Measurements from ENCODE around the gene POU3F1.
"Not testable (repeated sequence)": the region's sequence is repeated elsewhere in the genome, so short reads cannot be mapped to it uniquely, and the experiment has no call there.

POU3F1 gene

DNA sequence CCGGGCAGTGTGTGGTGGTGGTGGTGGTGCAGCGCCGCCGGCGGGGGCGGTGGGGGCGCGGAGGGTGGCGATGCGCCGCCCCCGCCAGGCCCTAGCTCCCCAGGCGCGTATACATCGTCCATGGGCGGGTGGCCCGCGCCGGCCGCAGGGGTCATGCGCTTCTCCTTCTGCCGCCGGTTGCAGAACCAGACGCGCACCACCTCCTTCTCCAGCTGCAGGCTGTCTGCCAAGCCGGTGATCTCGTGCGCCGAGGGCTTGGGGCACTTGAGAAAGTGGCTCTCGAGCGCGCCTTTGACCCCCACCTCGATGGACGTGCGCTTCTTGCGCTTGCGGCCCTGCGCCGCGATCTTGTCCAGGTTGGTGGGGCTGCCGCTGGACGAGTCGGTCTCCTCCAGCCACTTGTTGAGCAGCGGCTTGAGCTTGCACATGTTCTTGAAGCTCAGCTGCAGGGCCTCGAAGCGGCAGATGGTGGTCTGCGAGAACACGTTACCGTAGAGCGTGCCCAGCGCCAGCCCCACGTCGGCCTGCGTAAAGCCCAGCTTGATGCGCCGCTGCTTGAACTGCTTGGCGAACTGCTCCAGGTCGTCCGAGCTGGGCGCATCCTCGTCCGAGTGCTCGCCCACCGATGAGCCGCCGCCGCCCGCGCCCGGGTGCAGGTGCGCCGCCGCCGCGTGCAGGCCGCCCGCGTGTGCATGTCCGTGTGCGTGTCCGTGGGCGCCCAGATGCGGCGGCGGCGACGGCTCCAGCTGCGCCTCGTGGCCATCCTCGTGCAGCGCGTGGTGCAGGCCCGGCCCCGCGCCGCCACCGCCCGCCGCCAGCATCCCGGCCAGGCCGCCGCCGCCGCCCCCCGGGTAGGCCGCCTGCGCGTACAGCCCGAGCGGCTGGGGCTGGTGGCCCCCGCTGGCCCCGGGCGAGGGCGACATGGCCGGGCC lies 926 bp downstream of the POU3F1 start:
- no peak for DNase-seq

DNA sequence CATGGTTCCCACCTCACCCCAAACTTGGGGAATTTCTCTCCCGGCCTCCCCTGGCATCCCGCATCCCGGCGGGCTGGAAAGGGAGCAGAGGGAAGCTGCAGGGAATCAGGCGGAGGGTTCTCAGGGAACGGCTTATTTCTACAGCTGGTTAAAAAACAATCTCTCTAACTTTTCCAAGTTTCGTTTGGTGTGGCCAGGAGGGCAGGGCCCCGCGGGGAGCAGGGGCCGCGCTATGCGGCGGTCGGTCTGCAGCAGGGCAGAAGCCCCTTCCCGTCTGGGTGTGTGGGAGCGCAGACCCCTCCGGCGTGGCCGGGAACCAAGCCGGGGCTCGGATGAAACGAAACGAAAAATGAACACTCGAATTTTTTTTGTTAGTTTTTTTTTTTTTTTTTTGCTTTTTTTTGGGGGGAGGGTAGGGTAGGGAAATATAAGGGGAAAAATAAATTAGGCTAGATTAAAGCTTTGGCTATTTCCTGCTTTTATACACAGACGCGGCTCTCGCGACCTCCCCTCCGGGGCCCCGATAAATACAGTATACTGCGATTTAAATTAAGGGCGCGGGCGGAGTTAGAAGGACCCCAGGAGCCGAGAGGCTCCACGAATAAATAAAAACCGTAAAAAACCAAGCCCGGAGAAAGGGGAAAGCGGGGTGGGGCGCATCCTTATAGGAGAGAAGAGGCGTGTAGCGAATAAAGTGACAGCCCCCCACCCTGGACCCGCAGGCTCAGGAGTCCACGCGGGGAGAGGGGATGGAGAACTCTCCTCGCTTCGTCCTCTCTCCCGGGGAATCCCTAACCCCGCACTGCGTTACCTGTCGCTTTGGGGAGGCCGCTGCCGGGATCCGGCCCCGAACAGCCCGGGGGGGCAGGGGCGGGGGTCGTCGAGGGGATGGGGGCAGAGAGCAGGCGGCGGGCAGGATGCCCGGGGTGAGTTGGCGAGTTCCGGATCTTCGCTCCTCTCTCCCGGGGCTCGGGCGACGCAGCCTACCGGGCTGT lies 2.1 kb downstream of the POU3F1 start:
- DNase-seq = no peak

DNA sequence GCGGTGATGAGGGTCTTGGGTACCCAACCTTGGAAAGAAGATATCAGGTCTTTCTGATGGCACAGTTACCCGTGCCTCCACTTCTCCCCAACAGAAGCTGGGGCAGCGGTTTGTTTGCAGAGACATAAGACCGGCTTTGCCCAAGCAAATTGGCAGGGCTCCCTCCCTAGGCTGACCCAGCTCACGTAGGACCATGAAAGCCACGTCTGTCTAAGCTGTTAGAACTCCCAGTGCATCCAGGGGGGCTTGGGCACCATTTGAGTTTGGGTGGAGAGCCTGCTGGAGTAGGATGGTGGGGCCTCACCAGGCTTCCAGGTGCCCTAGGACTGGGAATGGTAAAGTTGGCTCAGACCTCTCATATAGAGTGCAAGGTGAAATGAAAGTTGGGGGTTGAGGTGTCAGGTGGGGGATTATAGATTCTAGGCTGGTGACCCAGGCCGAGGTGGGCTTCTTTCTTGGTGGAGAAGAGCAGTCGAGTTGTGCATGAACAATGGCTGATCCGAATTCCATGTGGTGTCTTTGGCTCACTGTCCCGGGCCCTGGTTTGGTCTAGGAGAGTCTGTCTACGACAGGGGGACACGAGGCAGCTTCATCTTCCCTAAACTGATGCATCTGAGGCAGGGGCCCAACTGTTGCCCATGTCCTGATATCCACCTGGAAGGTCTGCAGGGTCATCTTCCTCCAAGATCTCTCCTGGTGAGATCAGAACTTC lies 3.4 kb downstream of the POU3F1 start:
- DNase-seq = no peak

DNA sequence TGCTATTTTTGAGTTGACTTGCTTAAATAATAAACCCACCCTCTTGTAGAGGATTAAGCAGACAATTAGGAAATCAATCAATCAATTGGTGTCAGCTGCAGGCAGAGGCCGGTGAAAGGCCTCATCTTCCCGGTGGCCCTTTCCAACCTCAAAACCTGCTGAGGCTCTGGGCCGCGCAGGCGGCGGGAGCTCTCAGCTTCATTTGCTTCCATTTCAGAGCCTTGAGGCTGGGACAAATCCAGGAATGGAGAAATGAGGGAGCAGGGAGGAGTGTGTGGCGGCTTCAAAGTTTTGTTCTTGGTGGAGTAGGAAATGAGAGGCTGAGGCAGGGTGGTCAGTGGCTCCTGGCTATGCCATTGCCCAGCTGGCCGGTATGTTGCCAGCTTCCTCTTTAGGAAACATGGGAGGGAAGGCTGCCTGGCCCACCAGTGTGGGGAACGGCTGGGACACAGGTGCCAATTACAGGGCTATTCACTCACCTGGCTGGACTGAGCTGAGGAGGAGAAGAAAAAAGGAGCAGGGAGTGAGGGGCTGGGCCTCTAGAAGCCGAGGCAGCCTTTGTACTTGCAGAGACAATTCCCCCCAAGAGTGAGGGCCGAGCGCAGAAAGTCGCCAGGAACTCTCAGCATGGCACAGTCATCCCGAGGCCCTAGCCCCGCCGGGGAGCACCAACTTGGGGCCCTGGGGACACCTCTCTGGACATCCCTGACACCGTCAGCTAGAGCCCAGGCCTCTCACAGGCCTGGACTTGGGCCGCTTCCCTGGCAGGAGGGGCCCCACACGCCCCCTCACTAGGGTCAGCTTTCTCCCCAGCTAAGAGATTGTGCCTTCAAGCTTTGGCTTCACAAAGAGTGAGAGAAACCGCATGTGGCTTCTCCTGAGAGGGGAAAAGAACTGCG lies 4.4 kb downstream of the POU3F1 start:
- no peak for DNase-seq

DNA sequence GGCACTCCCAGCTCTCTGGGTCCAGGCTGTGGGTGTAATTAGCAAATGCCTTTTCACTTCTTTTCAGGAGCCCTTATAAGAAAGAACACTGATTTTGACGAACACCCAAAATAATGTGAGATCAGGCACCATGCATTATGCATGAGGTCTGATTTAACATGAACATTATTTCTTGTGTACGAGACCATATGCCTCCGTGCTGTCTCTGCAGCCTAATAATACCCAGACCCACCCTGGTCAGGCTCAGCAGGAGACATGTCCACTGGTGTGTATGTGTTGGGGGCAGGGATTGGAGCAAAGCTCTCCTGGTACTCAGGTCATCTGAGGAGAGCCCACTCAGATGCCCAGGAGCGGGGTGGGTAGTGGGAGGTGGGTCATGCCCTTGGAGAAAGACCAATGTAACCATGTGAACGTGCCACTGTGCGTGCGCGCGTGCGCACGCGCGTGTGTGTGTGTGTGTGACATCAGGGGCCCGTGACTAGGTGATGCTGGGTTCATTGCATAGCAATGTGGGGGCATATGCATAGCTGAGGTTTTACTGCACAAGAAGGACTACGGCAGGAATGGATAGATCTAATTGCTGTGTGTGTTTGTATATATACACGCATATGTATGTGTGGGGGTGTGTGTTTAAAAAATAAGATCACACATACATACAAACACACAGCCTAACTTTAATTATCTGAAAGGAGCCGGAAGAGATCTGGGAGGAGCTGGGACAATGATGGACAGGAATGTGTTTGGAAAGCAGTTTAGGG lies 7.1 kb downstream of the POU3F1 start:
- no peak for DNase-seq

DNA sequence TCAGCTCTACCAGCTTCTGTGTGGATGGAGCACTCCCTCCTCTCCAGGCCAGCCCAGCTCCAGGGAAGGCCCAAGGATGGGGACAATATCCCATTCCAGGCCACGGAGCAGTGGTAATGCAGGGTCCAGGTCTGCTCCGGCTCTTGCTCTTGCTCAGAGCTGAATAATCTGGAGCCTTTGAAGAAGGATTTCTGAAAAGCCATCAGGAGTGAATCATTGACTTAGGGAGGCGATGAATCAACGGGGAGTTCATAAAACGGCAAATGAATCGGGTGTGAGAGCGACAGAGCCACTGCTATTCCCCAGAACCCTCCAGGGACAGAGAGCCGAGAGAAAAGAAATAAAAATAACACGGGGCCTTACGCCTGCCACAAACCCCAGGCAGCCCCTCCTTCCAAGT lies 7.7 kb downstream of the POU3F1 start:
- DNase-seq = no peak

DNA sequence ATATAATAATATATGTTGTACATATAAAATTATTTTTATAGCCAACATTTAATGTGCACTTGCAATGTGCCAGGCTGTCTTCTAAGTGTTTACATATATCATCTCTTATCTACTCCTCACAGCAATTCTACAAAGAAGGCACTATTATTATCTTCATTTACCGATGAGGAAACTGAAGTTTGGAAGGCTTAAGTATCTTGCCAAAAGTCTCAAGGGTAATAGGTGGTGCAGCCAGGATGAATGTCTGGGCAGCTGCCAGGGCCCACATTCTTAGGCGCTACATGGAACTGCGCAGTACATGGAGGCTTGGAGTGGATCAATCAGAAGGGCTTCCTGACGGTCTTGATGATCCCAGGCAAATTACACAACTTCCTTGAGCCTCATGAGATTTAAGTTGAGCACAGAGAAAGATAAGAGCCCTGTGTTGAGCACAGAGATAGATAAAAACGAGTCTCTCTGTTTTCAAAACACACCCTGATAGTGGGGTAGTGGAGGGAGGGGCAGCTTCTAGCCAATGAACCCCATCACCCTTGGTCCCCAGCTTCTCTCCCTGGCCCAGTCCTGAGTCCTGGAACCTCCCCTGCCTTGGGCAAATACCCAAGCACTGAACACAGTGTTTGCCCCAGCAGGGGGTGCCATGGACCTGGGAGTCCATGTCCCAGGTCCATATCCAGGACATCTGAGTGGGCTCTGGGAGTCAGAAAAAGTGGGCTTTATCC lies 9.2 kb downstream of the POU3F1 start:
- no peak for DNase-seq

DNA sequence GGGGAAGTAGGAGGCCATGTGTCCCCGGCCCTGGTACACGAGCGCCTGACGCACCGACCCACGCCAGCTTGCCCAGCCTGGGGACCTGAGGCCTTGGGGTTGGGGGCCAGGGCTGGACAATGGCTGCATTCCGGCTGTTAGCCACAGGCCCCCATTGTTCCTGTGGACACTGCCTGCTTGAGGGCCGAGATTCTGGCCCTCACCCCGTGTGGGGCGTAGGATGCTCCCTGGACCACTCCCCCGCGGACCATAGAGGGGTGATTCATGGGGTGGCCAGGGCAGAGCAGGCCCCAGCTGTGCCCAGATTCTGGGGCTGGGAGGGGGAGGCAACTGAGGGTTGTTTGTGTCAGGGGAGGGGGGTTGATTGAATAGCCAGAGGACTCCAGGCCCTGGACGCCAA lies 11.7 kb downstream of the POU3F1 start:
- no peak for DNase-seq

DNA sequence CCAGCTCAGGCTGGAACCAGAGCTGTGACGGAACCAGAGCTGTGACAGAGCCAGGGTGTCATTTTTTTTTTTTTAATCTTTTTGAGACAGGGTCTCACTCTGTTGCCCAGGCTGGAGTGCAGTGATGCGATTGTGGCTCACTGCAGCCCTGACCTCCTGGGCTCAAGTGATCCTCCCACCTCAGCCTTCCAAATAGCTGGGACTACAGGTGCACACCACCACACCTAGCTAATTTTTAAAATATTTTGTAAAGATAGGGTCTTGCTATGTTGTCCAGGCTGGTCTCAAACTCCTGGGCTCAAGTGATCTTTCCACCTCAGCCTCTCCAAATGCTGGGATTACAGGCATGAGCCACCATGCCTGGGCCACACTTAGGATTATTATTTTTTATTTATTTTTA lies 13.6 kb downstream of the POU3F1 start:
- DNase-seq = not testable (repeated sequence)

DNA sequence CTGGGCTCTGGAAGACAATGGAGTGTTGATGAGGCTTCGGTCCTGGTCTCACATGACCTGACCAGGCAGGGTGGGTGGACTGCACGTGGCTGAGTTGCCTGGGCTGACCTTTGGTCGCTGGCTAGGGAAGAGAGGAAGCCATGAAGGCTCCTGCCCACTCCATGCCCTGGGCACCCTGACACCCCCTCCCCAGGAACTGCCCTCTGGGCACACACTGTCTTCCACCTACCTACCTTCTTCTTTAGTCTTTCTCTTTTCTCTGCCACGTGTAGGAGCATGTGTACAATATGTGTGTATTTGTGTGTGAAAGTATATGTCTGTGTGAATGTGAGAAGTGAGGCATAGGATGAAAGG lies 15.1 kb downstream of the POU3F1 start:
- no peak for DNase-seq

DNA sequence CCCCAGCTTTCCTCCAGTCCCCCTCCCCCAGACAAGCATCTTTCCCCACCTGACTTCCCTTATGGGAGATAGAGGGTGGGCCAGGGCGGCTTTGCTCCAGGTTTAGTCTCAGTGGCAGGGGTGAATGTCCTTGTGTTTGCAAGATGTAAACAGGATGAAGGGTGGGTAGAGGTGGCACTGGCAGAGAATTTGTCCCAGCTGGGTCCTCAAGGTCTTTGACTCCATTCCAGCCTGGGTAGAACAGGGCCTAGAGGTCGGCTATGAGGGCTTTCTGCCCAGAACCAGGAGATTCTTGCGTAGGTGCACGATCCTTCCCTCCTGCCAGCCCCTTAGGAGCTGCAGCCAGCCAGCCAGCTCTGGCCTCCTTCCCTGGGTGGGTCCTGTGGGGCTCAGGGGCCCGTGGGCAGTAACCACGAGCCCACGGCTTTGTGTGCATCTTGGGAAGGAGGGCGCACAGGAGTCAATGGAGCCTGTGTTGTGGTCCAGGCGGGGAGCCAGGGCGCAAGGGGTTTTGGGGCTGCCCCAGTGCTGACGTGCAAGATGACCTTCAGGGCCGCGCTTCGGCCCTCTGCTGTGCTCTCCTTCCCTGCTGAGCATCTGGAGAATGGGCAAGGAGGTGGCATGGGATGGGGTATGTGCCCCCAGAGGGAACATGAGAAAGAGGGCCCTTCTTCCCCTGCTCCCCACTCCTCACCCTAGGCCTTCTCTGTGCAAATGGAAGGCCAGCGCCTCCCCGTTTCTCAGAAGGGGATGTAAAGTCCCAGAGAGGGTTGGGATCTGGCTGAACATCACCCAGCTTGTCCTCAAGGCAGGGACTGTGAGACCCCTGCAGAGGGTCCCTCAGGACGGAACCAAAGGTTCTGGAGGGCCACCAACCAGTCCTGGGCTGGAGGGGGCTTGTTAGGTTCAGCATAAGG lies 15.7 kb downstream of the POU3F1 start:
- no peak for DNase-seq

DNA sequence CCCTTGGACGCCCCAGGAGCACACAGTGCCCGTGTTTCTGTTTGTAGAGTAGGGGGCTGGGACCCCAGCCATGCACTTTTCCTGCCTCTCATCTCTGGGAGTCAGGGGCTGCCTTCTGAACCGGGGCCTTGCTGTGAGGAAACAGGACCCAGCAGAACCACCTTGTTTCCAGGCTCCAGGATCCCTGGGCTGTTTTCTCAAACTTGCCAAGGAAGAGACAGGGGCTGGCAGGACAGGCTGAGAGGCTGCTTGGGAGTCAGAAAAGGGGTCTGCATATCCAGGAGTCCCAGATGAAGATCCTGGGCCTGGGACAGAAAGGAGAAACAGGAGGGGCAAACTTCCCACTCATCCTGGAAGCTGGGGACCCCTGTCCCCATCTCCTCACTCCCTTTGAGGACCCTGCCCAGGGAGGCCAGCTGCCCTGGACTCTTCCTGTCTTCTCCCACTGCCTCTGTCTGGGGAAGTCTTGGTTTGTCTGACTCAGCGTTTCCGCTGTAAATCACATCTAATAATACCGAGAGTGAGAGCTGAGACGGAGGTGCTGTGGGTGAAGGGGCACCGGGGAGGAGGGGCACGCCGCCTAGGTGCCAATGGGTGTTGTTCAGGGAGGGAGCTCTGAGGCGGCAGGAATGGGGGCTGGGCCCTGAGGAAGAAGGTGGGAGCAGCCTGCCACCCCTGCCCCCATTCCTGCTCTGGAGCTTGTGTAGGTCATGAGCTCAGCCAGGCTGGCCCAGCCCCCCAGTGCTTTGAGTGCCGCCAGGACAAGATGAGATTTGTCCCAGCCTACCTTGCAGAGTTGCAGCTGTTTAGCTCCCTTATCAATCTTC lies 16.7 kb downstream of the POU3F1 start:
- DNase-seq = no peak

DNA sequence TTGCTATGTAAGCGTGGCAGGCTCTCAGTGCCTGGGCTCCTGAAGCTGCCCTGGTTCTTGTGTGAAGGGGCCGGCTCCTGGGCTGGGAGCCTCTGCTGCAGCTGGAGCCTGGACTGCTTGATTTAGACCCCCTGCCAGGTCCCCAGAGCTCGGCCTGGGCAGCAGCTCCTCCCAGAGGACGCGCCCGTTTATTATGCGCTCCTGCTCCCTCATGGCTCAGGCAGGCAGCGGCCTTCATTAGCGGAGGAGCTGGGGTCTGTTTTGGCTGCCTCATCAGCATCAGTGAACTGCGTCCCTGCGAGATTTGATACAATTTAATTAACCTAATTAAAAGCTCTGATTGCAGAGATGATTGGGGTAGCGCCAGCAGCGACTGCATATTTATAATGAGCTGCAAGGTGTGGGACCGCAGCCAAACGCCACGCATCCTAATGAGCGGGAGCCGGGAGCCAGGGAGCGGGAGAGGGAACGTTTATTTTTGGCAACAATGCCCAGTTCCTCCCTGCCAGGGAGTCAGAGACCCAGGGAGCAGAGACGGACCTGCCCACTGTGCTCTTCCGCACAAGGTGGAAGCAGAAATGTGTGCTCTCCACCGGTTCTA lies 17.4 kb downstream of the POU3F1 start:
- peak; percentile 42 for DNase-seq

DNA sequence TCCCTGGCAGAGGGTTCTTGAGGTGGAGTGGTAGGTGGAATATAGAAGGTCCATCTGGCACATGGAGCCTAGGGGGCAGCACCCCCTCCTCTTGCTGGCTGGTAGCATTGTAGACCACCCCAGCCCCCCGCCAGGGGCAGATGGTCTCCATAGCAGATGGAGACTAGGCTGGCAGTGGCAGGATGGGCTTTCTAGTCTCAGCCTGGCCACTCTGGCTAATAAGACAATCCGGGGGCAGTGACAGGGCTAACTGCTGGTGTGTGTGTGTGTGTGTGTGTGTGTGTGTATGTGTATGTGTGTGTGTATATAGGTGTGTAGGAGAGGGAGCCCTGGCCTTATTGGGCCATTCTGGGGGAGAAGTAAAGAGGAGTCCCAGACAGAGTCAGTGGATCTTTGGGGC lies 17.9 kb downstream of the POU3F1 start:
- DNase-seq = no peak

DNA sequence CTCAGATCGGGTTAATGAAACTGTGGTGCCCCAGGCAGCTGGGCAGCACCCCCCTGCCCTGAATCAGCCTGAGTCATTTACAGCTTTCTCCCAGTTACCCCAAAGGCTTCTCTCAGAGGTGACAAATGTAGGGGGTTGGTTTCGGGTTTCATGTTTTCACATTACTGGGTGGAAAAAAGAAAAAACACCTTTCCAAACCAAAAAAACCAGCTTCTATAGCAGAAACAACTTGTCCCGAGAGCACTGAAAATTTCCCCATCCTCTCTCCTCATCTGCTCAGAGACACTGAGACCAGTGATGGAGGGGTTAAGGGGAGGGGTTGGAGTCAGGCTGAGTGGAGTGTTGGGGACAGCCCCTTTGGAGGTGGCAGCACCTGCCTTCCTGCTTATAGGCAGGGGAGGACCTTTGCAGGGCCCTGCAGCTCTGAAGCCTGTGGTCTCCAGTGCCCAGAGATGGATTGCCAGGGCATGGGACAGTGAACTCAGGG lies 18.4 kb downstream of the POU3F1 start:
- DNase-seq = no peak

DNA sequence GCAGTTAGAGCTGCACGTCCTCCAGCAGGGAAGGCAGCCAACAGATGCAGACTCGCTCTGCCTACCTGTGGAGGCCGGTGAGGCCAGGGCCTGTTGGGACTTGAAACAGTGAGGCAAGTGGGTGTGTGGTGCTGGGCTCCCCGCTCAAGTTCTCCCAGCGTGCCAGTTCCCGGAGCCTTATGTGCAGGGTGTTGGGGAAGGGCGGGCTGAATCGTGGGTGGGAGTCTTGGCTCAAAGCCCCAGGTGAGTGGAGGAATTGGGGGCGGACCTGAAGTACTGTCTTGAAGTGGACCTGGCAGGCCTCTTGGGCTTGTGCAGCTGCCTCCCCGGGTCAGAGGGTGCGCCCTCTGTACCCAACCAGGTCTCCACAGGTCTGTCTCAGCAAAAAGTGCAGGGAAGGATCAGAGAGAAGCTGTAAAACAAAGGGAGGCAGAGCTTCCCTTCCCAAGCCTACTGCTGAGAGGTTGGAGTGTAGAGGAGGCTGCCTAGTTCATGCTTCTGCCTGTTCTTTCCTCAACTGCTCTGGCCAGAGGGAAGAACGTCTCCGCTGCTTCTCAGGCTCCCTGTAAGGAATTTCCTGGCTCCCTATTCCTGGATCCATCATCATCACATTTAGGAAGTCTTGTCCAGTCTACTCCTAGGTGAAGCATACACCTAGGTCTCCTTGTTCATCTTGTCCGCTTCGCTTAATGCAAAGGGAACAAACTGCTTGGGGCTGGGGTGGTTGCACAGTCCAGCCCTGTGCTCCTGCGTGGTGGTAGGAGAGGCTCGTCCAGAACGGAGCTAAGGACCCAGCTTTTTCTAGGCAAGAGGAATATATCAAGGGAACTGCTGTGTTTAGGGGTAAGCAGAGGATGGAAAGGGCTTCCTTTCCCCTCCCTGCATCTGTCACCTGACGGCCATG lies 19.1 kb downstream of the POU3F1 start:
- DNase-seq = peak; percentile 54
